DLD1 (cell line): ENCODE measurements around the gene PRKCH.

Experiments
- in situ Hi-C: cut with HindIII; loops from 2 replicates; pipeline ENCODE4 v1.10.0; 2017; ENCODE audit warnings: low sequenced_read_pairs

Gene PRKCH

GRCh38 chr14:61321385-61322010 is at the start of gene PRKCH:
Gene PRKCH, plus strand, starts transcription at chr14:61321579. Its CDS starts 523 bp downstream, at chr14:61322102.
- in situ Hi-C loops = no loop called here

DNA sequence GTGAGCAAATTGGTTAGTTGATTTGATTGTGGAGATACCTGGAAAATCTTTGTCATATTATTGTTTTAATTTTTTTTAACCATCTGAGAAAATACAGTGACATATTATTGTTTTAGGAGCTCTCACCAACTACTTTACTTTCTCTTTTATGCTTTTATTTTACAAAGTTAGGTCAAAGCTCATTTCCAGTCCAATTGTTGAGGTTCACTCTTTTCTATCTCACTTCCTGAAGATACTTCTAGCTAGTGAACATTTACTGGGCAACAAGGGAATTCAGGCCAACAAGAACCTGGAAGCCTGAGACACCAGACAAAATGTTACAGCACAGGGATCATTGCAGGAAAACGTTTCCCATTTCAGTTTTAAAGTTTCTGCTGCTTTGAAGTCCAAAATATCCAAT is 44.1 kb upstream of the PRKCH start:
- in situ Hi-C loops = no loop called here

- in situ Hi-C loops = no loop called here
Measured at GRCh38 chr14:61277784-61278183, 43.6 kb upstream of the PRKCH start.

DNA sequence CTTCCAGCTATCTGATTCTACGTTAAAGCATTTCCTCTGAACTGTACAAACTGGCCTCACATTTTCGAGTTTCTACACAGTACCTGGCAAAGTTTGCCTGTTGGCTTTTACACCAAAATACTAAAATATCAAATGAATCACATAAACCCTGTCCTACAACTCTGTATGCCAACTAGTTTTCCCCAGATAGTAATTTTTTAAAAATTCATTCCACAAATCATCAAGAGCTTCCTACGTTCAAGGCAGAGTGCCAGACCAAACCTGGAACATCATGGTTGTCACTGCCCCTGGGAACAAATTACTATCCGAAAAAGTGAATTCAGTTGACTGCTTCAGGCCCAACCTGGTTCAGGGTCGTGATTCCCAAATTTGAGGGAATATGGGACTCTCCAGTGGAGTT is 42.3 kb upstream of the PRKCH start:
- in situ Hi-C loops = no loop called here

- in situ Hi-C loops = no loop called here
Measured at GRCh38 chr14:61280092-61280525, 41.3 kb upstream of the PRKCH start.

GRCh38 chr14:61280526-61281185 is 40.7 kb upstream of the PRKCH start:
- in situ Hi-C loops = no loop called here

- in situ Hi-C loops = no loop called here
Measured at GRCh38 chr14:61281186-61281947, 40.0 kb upstream of the PRKCH start, which contains the start of gene TMEM30B. Gene TMEM30B, minus strand, starts transcription at chr14:61281338. Its CDS starts 191 bp downstream, at chr14:61281147.

DNA sequence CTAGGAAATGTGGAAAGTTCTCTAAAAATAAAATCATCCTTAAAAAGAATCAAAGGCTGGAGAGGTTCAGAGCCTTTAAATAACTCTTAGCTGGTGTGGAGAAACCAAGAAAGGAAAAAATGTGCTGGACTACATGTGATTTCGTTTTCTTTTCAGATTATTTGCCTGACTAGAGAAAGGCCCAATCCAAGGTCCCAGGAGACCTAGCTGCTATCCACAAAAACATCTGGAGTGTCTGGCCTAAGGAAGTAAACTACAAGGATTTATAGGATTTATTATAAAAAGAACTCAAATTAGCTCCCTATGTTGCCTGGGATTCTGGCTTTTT is 39.5 kb upstream of the PRKCH start:
- in situ Hi-C loops = no loop called here

GRCh38 chr14:61282746-61283145 is 38.6 kb upstream of the PRKCH start:
- in situ Hi-C loops = no loop called here

GRCh38 chr14:61284001-61284400 is 37.4 kb upstream of the PRKCH start:
- in situ Hi-C loops = no loop called here

DNA sequence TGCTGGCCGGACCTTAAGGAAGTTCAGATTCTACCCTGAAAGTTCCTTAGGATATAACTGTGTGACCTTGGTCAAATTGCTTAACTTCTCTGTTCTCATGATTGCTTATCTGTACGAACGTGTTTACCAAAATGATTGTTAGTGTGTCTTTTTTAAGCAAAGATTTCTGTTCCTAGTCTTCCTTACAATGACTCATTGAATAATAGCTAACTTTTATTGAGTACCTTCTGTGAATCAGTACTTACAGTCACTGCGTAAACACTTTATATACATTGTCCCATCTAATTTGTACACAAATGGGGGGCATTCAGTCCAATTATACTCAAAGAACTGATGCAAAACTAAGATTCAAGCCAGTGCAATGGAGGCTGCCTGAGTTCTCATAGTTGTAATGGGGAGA is 36.0 kb upstream of the PRKCH start:
- in situ Hi-C loops = no loop called here

GRCh38 chr14:61287196-61287595 is 34.2 kb upstream of the PRKCH start:
- in situ Hi-C loops = no loop called here

- in situ Hi-C loops = no loop called here
Measured at GRCh38 chr14:61288228-61288627, 33.2 kb upstream of the PRKCH start.

- in situ Hi-C loops = no loop called here
Measured at GRCh38 chr14:61288720-61289119, 32.7 kb upstream of the PRKCH start.

- in situ Hi-C loops = no loop called here
Measured at GRCh38 chr14:61290701-61291100, 30.7 kb upstream of the PRKCH start.

- in situ Hi-C loops = loop anchor here (5.0 kb wide), 1 partner anchor 156 kb away; no protein-coding TSS in a partner anchor
Measured at GRCh38 chr14:61296151-61296550, 25.2 kb upstream of the PRKCH start.

DNA sequence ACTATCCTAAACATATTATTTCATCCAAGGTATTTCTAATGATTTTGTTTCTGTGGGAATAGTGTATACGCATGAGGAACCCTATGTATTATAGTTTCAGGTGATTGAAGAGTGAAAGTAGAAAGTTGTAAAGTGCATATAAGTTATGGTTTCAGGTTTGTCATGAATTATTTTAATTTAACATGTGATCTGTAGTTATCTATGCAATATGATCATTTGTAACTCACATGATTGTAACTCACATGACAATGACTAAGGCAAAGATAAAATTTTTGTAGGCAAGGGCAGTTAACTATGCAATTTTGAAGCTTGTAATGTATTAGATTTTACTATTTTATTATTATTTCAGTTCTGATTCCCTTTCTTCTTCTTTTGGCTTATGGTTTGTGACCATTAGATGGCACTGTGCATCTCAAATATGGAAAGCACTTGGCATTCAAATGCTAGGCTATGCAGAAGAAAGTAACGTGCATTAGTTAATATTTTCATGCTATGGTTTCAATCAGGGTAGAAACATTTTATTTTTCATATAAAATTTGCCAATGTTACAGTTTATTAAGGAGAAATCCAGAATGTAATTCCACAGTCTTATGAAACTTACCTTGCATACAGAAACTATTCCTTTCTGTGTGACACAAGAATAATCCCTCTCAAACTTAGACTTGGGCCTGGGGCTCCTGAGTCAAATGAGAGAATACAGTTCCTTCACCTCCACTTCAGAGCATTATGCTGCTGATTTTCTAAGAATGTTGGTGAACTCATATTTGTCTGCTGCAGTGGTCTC is 24.5 kb upstream of the PRKCH start:
- in situ Hi-C loops = loop anchor here (5.0 kb wide), 1 partner anchor 155 kb away; no protein-coding TSS in a partner anchor

GRCh38 chr14:61297581-61297980 is 23.8 kb upstream of the PRKCH start:
- in situ Hi-C loops = loop anchor here (5.0 kb wide), 1 partner anchor 155 kb away; no protein-coding TSS in a partner anchor

DNA sequence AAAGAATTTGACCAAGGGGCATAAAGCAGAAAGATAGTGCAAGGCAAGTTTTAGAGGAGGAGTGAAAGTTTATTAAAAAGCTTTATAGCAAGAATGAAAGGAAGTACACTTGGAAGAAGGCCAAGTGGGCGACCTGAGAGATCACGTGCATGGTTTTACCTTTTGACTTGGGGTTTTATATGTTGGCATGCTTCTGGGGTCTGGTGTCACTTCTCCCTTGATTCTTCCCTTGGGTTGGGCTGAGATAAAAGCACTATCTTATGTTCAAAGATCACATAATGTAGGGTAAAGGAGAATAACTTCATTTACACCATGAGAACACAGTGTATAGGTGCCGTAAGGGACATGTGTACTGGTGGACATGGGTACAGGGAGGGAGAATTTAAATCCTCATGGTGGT is 22.6 kb upstream of the PRKCH start:
- in situ Hi-C loops = loop anchor here (5.0 kb wide), 1 partner anchor 153 kb away; no protein-coding TSS in a partner anchor

GRCh38 chr14:61300209-61300608 is 21.2 kb upstream of the PRKCH start:
- in situ Hi-C loops = no loop called here

GRCh38 chr14:61300754-61301153 is 20.6 kb upstream of the PRKCH start:
- in situ Hi-C loops = no loop called here
